IMR-90 (cell line): ENCODE data around the gene ZNF484. TPM values are rescaled to one million over a fixed set of nuclear protein-coding genes. Genes with fewer than 3 reads are reported as not detected.

Experiments used
- ATAC-seq: fragments of 200-7000 bp; cut with Tn5 transposase; 2 replicates; pipeline ENCODE4 v1.9.1; 2020; ENCODE audit warnings: low read depth, mild to moderate bottlenecking, moderate library complexity
- BruUV-seq: library from RNA; stranded (reverse); fragments of 400-500 nt; replicated peaks from 2 replicates; lab custom pipeline; 2021; lab: Mats Ljungman, UMichigan
- CTCF ChIA-PET: fragments of 300-600 bp; formaldehyde crosslinking; extraction: SDS; loops from one replicate; lab custom pipeline; 2021; ENCODE audit warnings: antibody characterized with exemption; lab: Yijun Ruan, JAX
- POLR2A ChIA-PET: fragments of 300-600 bp; sonication (Branson Sonifier 250); formaldehyde crosslinking; loops from one replicate; lab custom pipeline; 2022; ENCODE audit warnings: antibody characterized with exemption; ENCODE audit not compliant: unreplicated experiment; lab: Charles Lee
- DNase-seq: peaks from one replicate; pipeline ENCODE4 v3.0.0; 2013
- H2AFZ ChIP-seq: replicated peaks from 2 replicates; pipeline ENCODE3; 2013; ENCODE audit warnings: low read length, mild to moderate bottlenecking; ENCODE audit not compliant: poor library complexity
- H2AK5ac ChIP-seq: 2 replicates; pipeline ENCODE4 v1.6.1; 2013; ENCODE audit warnings: low read depth, low read length, inconsistent platforms
- H2AK9ac ChIP-seq: replicated peaks from 2 replicates; pipeline ENCODE3; 2013; ENCODE audit warnings: mild to moderate bottlenecking, low read depth, low read length, moderate library complexity; ENCODE audit not compliant: poor library complexity
- H2BK120ac ChIP-seq: 2 replicates; pipeline ENCODE4 v1.6.1; 2013; ENCODE audit warnings: low read depth, low read length, inconsistent platforms
- H2BK15ac ChIP-seq: 3 replicates; pipeline ENCODE4 v1.6.1; 2013; ENCODE audit warnings: low read depth, low read length, inconsistent platforms
- H2BK20ac ChIP-seq: 2 replicates; pipeline ENCODE4 v1.6.1; 2013; ENCODE audit warnings: low read depth, mild to moderate bottlenecking, inconsistent platforms, low read length, moderate library complexity
- H2BK5ac ChIP-seq: 2 replicates; pipeline ENCODE4 v1.6.1; 2013; ENCODE audit warnings: mild to moderate bottlenecking, low read depth, low read length, inconsistent platforms; ENCODE audit not compliant: poor library complexity, severe bottlenecking
- H3K14ac ChIP-seq: replicated peaks from 2 replicates; pipeline ENCODE4 v1.6.1; 2013; ENCODE audit warnings: low read depth, low read length, inconsistent platforms
- H3K18ac ChIP-seq: 2 replicates; pipeline ENCODE4 v1.6.1; 2013; ENCODE audit warnings: low read depth, low read length, control low read depth
- H3K23ac ChIP-seq: 2 replicates; pipeline ENCODE4 v1.6.1; 2013; ENCODE audit warnings: low read depth, low read length, inconsistent platforms
- H3K27ac ChIP-seq: 2 replicates; pipeline ENCODE4 v1.5.1; 2013; ENCODE audit warnings: mild to moderate bottlenecking, control low read depth, low read length; ENCODE audit not compliant: insufficient read depth
- H3K27me3 ChIP-seq: 2 replicates; pipeline ENCODE4 v1.6.1; 2013; ENCODE audit warnings: low read length; ENCODE audit not compliant: control insufficient read depth, insufficient read depth
- H3K36me3 ChIP-seq: 2 replicates; pipeline ENCODE4 v1.6.1; 2013; ENCODE audit warnings: low read length, mixed read lengths; ENCODE audit not compliant: control insufficient read depth, insufficient read depth
- H3K4ac ChIP-seq: 2 replicates; pipeline ENCODE4 v1.6.1; 2013; ENCODE audit warnings: low read depth, low read length, inconsistent platforms
- H3K4me1 ChIP-seq: 2 replicates; pipeline ENCODE4 v1.6.1; 2013; ENCODE audit warnings: low read length, mixed read lengths; ENCODE audit not compliant: control insufficient read depth, insufficient read depth
- H3K4me2 ChIP-seq: 2 replicates; pipeline ENCODE4 v1.6.1; 2013; ENCODE audit warnings: low read depth, mild to moderate bottlenecking, control low read depth, low read length, moderate library complexity
- H3K4me3 ChIP-seq: 2 replicates; pipeline ENCODE4 v1.5.1; 2013; ENCODE audit warnings: low read depth, mild to moderate bottlenecking, control low read depth, low read length, moderate library complexity; ENCODE audit not compliant: insufficient read depth
- H3K56ac ChIP-seq: 2 replicates; pipeline ENCODE4 v1.6.1; 2013; ENCODE audit warnings: low read length, inconsistent platforms; ENCODE audit not compliant: insufficient read depth; ENCODE audit errors: extremely low read depth
- H3K79me1 ChIP-seq, 2 experiments: 2 replicates each; pipeline ENCODE4 v1.6.1; 2013; ENCODE audit warnings: low read length in 2 of 2, inconsistent platforms in 1 of 2, low read depth in 1 of 2
- H3K9ac ChIP-seq: 2 replicates; pipeline ENCODE4 v1.6.1; 2013; ENCODE audit warnings: low read depth, low read length, control low read depth
- H3K9me1 ChIP-seq: 2 replicates; pipeline ENCODE4 v1.6.1; 2013; ENCODE audit warnings: low read length, inconsistent platforms; ENCODE audit not compliant: insufficient read depth
- H3K9me3 ChIP-seq: 2 replicates; pipeline ENCODE4 v1.6.1; 2013; ENCODE audit warnings: low read length; ENCODE audit not compliant: control insufficient read depth, insufficient read depth
- H4K20me1 ChIP-seq: 2 replicates; pipeline ENCODE4 v1.6.1; 2013; ENCODE audit warnings: low read length, inconsistent platforms; ENCODE audit not compliant: insufficient read depth
- H4K5ac ChIP-seq: 2 replicates; pipeline ENCODE4 v1.6.1; 2013; ENCODE audit warnings: mild to moderate bottlenecking, low read depth, low read length, control low read depth
- H4K8ac ChIP-seq, 2 experiments: 2 replicates each; pipeline ENCODE4 v1.6.1; 2013; ENCODE audit warnings: low read depth in 2 of 2, low read length in 2 of 2, control low read depth in 1 of 2, inconsistent platforms in 1 of 2
- H4K91ac ChIP-seq: 2 replicates; pipeline ENCODE4 v1.6.1; 2013; ENCODE audit warnings: low read depth, low read length, inconsistent platforms; ENCODE audit not compliant: insufficient read depth
- MAFK ChIP-seq: IDR thresholded peaks from 2 replicates; pipeline ENCODE4 v1.6.1; 2012; ENCODE audit warnings: low read depth, low read length, improper control_type of control experiment
- WGBS, 2 experiments: methylation state at CpG; one replicate each; pipeline versions ENCODE4 v1.1.5 to v1.1.7; 2013; ENCODE audit warnings: missing lambda C conversion rate in 2 of 2; ENCODE audit not compliant: insufficient read length in 1 of 2; ENCODE audit errors: extremely low coverage in 2 of 2; 5-methylcytosine and 5-hydroxymethylcytosine counted together
- dilution Hi-C: fragments of 300-500 bp; cut with HindIII; formaldehyde crosslinking; loops from one replicate; pipeline ENCODE4 v1.14.3; 2018; ENCODE audit warnings: low sequenced_read_pairs; ENCODE audit not compliant: unreplicated experiment
- in situ Hi-C: fragments of 300-500 bp; cut with MboI; formaldehyde crosslinking; loops from 3 replicates; pipeline ENCODE4 v1.14.3; 2019; ENCODE audit warnings: low sequenced_read_pairs, inconsistent platforms, mixed read lengths
- intact Hi-C: fragments of 100-400 bp; cut with micrococcal nuclease; formaldehyde crosslinking; loops from 2 replicates; pipeline ENCODE4 v1.10.0; 2022
- polyA plus RNA-seq, 3 experiments: library from polyadenylated mRNA; depleted of rRNA; stranded (reverse); fragments of >200 nt; gene quantifications; 2 replicates each; pipeline ENCODE4 v1.2.3, GENCODE V29; 2012; ENCODE audit warnings: low replicate concordance in 1 of 3
- total RNA-seq: library from RNA; depleted of rRNA; stranded (reverse); fragments of >200 nt; gene quantifications from 2 replicates; pipeline ENCODE4 v1.2.3, GENCODE V29; 2012
- TF ChIP-seq, protein P1 (sequence below): fragments of 150-350 bp; IDR thresholded peaks from 2 replicates; pipeline ENCODE4 v1.6.1; 2016; ENCODE audit warnings: low read depth, mild to moderate bottlenecking, low read length, moderate library complexity, borderline replicate concordance

ZNF484 gene
- total and polyA plus RNA-seq, 2 of the 4 experiments (the other 2 are of a cell fraction): 1.4 to 11.8 TPM

DNA sequence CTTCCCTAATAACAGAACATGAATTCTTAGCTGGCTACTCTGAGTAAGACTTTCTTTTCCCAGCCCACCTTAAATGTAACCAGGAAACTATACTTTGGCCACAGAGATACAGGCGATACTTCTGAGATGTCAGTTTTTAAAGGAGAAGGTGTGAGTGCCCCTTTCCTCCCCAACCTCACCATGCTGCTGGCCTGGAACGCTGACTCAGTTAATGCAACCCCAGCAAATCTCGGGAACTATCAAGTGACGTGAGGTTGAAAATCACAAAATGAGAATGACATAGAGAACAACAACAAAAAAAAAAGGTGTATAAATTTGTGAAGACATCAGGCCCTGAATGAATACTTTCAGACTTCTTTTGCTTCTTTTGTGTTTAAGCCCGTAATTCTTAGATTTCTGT, 13.7 kb downstream of the ZNF484 start:
- Histone ChIP-seq H2AFZ (no peak overlapping the region), H4K5ac (no peak overlapping the region), H3K4me1 (no peaks in the 10 kb centered on the region), H3K9ac (no peak overlapping the region), H3K4ac (no peak overlapping the region), H3K27ac (no peak overlapping the region), H3K27me3 (no peaks in the 10 kb centered on the region), H2AK9ac (no peak overlapping the region), H2BK15ac (no peak overlapping the region), H3K79me1 (peaks cover 15 to 19% of the 10 kb centered on the region in 2 experiments), H3K56ac (no peak overlapping the region), H3K4me2 (no peak overlapping the region), H4K8ac (no peak overlapping the region), H3K36me3 (peaks cover 16% of the 10 kb centered on the region), H3K14ac (no peak overlapping the region), H2BK120ac (no peak overlapping the region), H3K9me1 (no peaks in the 10 kb centered on the region), H4K20me1 (peaks cover 3% of the 10 kb centered on the region; the same call in 1 of the 2 replicates), H2BK5ac (no peak overlapping the region), H2AK5ac (no peak overlapping the region), H2BK20ac (no peak overlapping the region), H3K4me3 (no peak overlapping the region), H3K18ac (no peak overlapping the region), H3K23ac (no peak overlapping the region), H4K91ac (no peak overlapping the region), H3K9me3 (peaks cover 4% of the 10 kb centered on the region; the same call in 1 of the 2 replicates)
- no CpG with 5 or more reads among the region's 5 CpGs for WGBS, 2 experiments
- ATAC-seq (no peak), DNase-seq (no peak)
- ChIA-PET CTCF (no interaction called here), POLR2A (no interaction called here)
- no TSS peak for BruUV-seq
- in situ Hi-C loops (no loop called here), intact Hi-C loops (no loop called here), dilution Hi-C loops (no loop called here)
- peak; percentile 61 for TF ChIP-seq MAFK
- TF ChIP-seq, protein P1, sequence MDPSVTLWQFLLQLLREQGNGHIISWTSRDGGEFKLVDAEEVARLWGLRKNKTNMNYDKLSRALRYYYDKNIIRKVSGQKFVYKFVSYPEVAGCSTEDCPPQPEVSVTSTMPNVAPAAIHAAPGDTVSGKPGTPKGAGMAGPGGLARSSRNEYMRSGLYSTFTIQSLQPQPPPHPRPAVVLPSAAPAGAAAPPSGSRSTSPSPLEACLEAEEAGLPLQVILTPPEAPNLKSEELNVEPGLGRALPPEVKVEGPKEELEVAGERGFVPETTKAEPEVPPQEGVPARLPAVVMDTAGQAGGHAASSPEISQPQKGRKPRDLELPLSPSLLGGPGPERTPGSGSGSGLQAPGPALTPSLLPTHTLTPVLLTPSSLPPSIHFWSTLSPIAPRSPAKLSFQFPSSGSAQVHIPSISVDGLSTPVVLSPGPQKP: no peak
